Liver (tissue), 9 donors: Measurements from ENCODE around the gene LSM12. TPM values are rescaled to one million over a fixed set of nuclear protein-coding genes. Genes with fewer than 3 reads are reported as not detected.

Source experiments
- DNase-seq: peaks from one replicate; pipeline ENCODE4 v3.0.0-alpha.2; 2017; ENCODE audit warnings: low spot score
- H3K27ac ChIP-seq, 2 donors: one replicate each; pipeline ENCODE4 v1.7.0; 2013; ENCODE audit warnings: inconsistent platforms in 2 of 2, low read length in 2 of 2, control low read depth in 1 of 2, low read depth in 1 of 2, mild to moderate bottlenecking in 1 of 2
- H3K27me3 ChIP-seq, 4 donors: one replicate each; pipeline versions ENCODE4 v1.6.1 to v1.7.0; 2013; ENCODE audit warnings: low read length in 3 of 4, inconsistent platforms in 1 of 4, mild to moderate bottlenecking in 1 of 4, moderate library complexity in 1 of 4; ENCODE audit not compliant: control insufficient read depth in 4 of 4, insufficient read depth in 4 of 4
- H3K36me3 ChIP-seq, 4 donors: one replicate each; pipeline versions ENCODE4 v1.6.1 to v1.7.0; 2013; ENCODE audit warnings: low read length in 3 of 4, mild to moderate bottlenecking in 3 of 4, low read depth in 1 of 4, moderate library complexity in 1 of 4; ENCODE audit not compliant: control insufficient read depth in 4 of 4, insufficient read depth in 3 of 4
- H3K4me1 ChIP-seq, 4 donors: one replicate each; pipeline versions ENCODE4 v1.6.1 to v1.7.0; 2013; ENCODE audit warnings: low read length in 3 of 4, mild to moderate bottlenecking in 3 of 4, moderate library complexity in 1 of 4; ENCODE audit not compliant: control insufficient read depth in 4 of 4, insufficient read depth in 4 of 4
- H3K4me3 ChIP-seq, 3 donors: one replicate each; pipeline versions ENCODE4 v1.6.1 to v1.7.0; 2013; ENCODE audit warnings: low read length in 3 of 3, control low read depth in 1 of 3, low read depth in 1 of 3, mild to moderate bottlenecking in 1 of 3
- H3K9ac ChIP-seq, 2 donors: one replicate each; pipeline ENCODE4 v1.7.0; 2013; ENCODE audit warnings: low read length in 2 of 2, mild to moderate bottlenecking in 2 of 2, moderate library complexity in 2 of 2, control low read depth in 1 of 2, low read depth in 1 of 2
- H3K9me3 ChIP-seq, 4 donors: one replicate each; pipeline versions ENCODE4 v1.6.1 to v1.7.0; 2013; ENCODE audit warnings: low read length in 3 of 4; ENCODE audit not compliant: control insufficient read depth in 4 of 4
- CTCF ChIP-seq: fragments of 150-350 bp; IDR thresholded peaks from 2 replicates; pipeline ENCODE4 v1.5.1; 2017; ENCODE audit warnings: improper control_type of control experiment, low read depth, low read length; ENCODE audit not compliant: missing input control
- EGR1 ChIP-seq, 2 donors: IDR thresholded peaks; 2 replicates each; pipeline ENCODE4 v1.6.1; 2016 to 2018; ENCODE audit warnings: antibody characterized with exemption in 2 of 2, low read depth in 2 of 2
- FOXA1 ChIP-seq: IDR thresholded peaks from 2 replicates; pipeline ENCODE4 v1.6.1; 2016; ENCODE audit warnings: antibody characterized with exemption
- FOXA2 ChIP-seq: IDR thresholded peaks from 2 replicates; pipeline ENCODE4 v1.6.1; 2016; ENCODE audit warnings: antibody characterized with exemption
- GABPA ChIP-seq, 2 donors: IDR thresholded peaks in 1 of 2; conservative IDR thresholded peaks in 1 of 2; 2 replicates each; pipeline ENCODE4 v1.6.1; 2016; ENCODE audit warnings: antibody characterized with exemption in 2 of 2, mild to moderate bottlenecking in 1 of 2, moderate library complexity in 1 of 2
- HNF4A ChIP-seq, 2 donors: conservative IDR thresholded peaks; 2 replicates each; pipeline ENCODE4 v1.6.1; 2016; ENCODE audit warnings: antibody characterized with exemption in 2 of 2, mild to moderate bottlenecking in 2 of 2
- HNF4G ChIP-seq: IDR thresholded peaks from 2 replicates; pipeline ENCODE4 v1.6.1; 2016; ENCODE audit warnings: antibody characterized with exemption
- JUND ChIP-seq, 2 donors: IDR thresholded peaks; 2 replicates each; pipeline ENCODE4 v1.6.1; 2016; ENCODE audit warnings: antibody characterized with exemption in 2 of 2
- NR2F2 ChIP-seq: IDR thresholded peaks from 2 replicates; pipeline ENCODE4 v1.6.1; 2016; ENCODE audit warnings: antibody characterized with exemption
- RXRA ChIP-seq, 2 donors: IDR thresholded peaks; 2 replicates each; pipeline ENCODE4 v1.6.1; 2017 to 2018; ENCODE audit warnings: antibody characterized with exemption in 2 of 2, mild to moderate bottlenecking in 1 of 2
- SP1 ChIP-seq: IDR thresholded peaks from 2 replicates; pipeline ENCODE4 v1.6.1; 2018; ENCODE audit warnings: antibody characterized with exemption, mild to moderate bottlenecking
- TAF1 ChIP-seq: conservative IDR thresholded peaks from 2 replicates; pipeline ENCODE4 v1.6.1; 2016; ENCODE audit warnings: antibody characterized with exemption, mild to moderate bottlenecking
- YY1 ChIP-seq: IDR thresholded peaks from 2 replicates; pipeline ENCODE4 v1.6.1; 2016; ENCODE audit warnings: antibody characterized with exemption, mild to moderate bottlenecking
- WGBS: extraction: QIAGEN DNeasy Blood & Tissue Kit; methylation state at CpG from one replicate; pipeline ENCODE4 v1.1.7; 2013; 5-methylcytosine and 5-hydroxymethylcytosine counted together
- polyA plus RNA-seq, 2 donors: library from polyadenylated mRNA; stranded (reverse) in 1 of 2; unstranded in 1 of 2; fragments of 200-250 nt in 1 of 2; fragments of >200 nt in 1 of 2; fragmentation: Nextera tagmentation in 1 of 2; extraction: Ambion mirVana in 1 of 2; gene quantifications; one replicate each; pipeline versions ENCODE4 v1.2.1 to v1.2.3, GENCODE V29; 2013 to 2015
- total RNA-seq, 2 donors: library from RNA; depleted of rRNA; stranded (reverse); fragments of >200 nt; gene quantifications; one replicate each; pipeline ENCODE4 v1.2.3, GENCODE V29; 2014
- TF ChIP-seq, protein P1 (sequence below): IDR thresholded peaks from 2 replicates; pipeline ENCODE4 v1.6.1; 2016; ENCODE audit warnings: antibody characterized with exemption
- TF ChIP-seq, protein P2 (sequence below): IDR thresholded peaks from 2 replicates; pipeline ENCODE4 v1.6.1; 2016; ENCODE audit warnings: antibody characterized with exemption, mild to moderate bottlenecking
- TF ChIP-seq, protein P3 (sequence below): IDR thresholded peaks from 2 replicates; pipeline ENCODE4 v1.6.1; 2016; ENCODE audit warnings: antibody characterized with exemption
- TF ChIP-seq, protein P4 (sequence below): IDR thresholded peaks from 2 replicates; pipeline ENCODE4 v1.6.1; 2016; ENCODE audit warnings: antibody characterized with exemption
- donor health status: healthy.
- donor health status: healthy.
- donor health status: healthy.
- donor health status: healthy.
- donor health status: healthy.

Gene LSM12
- total and polyA plus RNA-seq, 4 donors = 12.1 to 31.9 (median 15.1) TPM

DNA sequence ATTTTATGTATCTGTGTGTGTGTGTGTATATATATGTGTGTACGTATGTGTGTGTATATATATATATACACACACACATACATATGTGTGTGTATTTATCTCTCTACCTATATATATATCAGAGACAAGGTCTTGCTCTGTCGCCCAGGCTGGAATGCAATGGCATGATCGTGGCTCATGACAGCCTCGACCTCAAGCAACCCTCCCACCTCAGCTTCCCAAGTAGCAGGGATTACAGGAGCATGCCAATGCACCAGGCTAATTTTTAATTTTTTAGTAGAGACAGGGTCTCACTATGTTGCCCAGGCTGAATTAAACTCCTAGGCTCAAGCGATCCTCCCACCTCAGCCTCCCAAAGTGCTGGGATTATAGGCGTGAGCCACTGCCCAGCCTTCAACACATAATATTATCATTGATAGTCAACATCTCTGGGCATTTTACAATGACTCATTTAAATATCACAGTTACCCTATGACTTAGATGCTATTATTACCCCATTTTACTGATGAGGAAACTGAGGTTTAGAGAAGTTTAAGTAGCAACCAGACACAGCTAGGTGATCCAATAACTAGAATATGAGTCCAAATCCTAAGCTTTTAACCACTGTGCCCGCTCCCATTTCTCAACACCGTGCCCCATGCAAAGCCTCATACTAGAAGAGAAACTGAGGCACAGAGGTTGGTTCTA lies 28.4 kb upstream of the LSM12 start:
- no peak overlapping the region for H3K4me3 ChIP-seq
- DNase-seq = no peak
- peaks cover 8 to 21% (median 17%) of the 10 kb centered on the region in 4 donors for H3K36me3 ChIP-seq
- H3K9me3 ChIP-seq = no peaks in the 10 kb centered on the region
- 87% methylated on average over 8 of the region's 8 CpGs for WGBS
- H3K4me1 ChIP-seq = peaks cover 14 to 41% (median 26%) of the 10 kb centered on the region in 4 donors
- no peak overlapping the region for H3K9ac ChIP-seq
- H3K27ac ChIP-seq = peak overlapping the region; percentile 36 to 76
- H3K27me3 ChIP-seq = no peaks in the 10 kb centered on the region
- TF ChIP-seq HNF4G = no peak
- TF ChIP-seq, protein P1, sequence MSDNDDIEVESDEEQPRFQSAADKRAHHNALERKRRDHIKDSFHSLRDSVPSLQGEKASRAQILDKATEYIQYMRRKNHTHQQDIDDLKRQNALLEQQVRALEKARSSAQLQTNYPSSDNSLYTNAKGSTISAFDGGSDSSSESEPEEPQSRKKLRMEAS = no peak
- TF ChIP-seq, protein P2, sequence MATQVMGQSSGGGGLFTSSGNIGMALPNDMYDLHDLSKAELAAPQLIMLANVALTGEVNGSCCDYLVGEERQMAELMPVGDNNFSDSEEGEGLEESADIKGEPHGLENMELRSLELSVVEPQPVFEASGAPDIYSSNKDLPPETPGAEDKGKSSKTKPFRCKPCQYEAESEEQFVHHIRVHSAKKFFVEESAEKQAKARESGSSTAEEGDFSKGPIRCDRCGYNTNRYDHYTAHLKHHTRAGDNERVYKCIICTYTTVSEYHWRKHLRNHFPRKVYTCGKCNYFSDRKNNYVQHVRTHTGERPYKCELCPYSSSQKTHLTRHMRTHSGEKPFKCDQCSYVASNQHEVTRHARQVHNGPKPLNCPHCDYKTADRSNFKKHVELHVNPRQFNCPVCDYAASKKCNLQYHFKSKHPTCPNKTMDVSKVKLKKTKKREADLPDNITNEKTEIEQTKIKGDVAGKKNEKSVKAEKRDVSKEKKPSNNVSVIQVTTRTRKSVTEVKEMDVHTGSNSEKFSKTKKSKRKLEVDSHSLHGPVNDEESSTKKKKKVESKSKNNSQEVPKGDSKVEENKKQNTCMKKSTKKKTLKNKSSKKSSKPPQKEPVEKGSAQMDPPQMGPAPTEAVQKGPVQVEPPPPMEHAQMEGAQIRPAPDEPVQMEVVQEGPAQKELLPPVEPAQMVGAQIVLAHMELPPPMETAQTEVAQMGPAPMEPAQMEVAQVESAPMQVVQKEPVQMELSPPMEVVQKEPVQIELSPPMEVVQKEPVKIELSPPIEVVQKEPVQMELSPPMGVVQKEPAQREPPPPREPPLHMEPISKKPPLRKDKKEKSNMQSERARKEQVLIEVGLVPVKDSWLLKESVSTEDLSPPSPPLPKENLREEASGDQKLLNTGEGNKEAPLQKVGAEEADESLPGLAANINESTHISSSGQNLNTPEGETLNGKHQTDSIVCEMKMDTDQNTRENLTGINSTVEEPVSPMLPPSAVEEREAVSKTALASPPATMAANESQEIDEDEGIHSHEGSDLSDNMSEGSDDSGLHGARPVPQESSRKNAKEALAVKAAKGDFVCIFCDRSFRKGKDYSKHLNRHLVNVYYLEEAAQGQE = no peak
- no peak for TF ChIP-seq GABPA (IDR thresholded peaks at IDR 0.05 in 1 of 2, conservative IDR thresholded peaks at IDR 0.05 in 1 of 2)
- no peak for TF ChIP-seq CTCF
- no peak for TF ChIP-seq JUND (IDR thresholded peaks at IDR 0.05)
- TF ChIP-seq YY1 = no peak
- TF ChIP-seq, protein P3, sequence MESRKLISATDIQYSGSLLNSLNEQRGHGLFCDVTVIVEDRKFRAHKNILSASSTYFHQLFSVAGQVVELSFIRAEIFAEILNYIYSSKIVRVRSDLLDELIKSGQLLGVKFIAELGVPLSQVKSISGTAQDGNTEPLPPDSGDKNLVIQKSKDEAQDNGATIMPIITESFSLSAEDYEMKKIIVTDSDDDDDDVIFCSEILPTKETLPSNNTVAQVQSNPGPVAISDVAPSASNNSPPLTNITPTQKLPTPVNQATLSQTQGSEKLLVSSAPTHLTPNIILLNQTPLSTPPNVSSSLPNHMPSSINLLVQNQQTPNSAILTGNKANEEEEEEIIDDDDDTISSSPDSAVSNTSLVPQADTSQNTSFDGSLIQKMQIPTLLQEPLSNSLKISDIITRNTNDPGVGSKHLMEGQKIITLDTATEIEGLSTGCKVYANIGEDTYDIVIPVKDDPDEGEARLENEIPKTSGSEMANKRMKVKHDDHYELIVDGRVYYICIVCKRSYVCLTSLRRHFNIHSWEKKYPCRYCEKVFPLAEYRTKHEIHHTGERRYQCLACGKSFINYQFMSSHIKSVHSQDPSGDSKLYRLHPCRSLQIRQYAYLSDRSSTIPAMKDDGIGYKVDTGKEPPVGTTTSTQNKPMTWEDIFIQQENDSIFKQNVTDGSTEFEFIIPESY = no peak
- no peak for TF ChIP-seq TAF1
- no peak for TF ChIP-seq EGR1 (IDR thresholded peaks at IDR 0.05; ENCODE audit: low read depth in 2 of 2)
- TF ChIP-seq, protein P4, sequence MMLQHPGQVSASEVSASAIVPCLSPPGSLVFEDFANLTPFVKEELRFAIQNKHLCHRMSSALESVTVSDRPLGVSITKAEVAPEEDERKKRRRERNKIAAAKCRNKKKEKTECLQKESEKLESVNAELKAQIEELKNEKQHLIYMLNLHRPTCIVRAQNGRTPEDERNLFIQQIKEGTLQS = no peak
- no peak for TF ChIP-seq SP1
- TF ChIP-seq HNF4A (conservative IDR thresholded peaks at IDR 0.05) = no peak
- no peak for TF ChIP-seq FOXA2
- no peak for TF ChIP-seq FOXA1
- TF ChIP-seq NR2F2 = no peak
- no peak for TF ChIP-seq RXRA (IDR thresholded peaks at IDR 0.05)
